Measurements from ENCODE around the gene NLGN1. TPM values are rescaled to one million over a fixed set of nuclear protein-coding genes. Genes with fewer than 3 reads are reported as not detected.
"Not testable (repeated sequence)": the region's sequence is repeated elsewhere in the genome, so short reads cannot be mapped to it uniquely, and the experiment has no call there.

The NLGN1 gene
- total RNA-seq, 1 donor from 2014 or later, result 50.2 TPM

DNA sequence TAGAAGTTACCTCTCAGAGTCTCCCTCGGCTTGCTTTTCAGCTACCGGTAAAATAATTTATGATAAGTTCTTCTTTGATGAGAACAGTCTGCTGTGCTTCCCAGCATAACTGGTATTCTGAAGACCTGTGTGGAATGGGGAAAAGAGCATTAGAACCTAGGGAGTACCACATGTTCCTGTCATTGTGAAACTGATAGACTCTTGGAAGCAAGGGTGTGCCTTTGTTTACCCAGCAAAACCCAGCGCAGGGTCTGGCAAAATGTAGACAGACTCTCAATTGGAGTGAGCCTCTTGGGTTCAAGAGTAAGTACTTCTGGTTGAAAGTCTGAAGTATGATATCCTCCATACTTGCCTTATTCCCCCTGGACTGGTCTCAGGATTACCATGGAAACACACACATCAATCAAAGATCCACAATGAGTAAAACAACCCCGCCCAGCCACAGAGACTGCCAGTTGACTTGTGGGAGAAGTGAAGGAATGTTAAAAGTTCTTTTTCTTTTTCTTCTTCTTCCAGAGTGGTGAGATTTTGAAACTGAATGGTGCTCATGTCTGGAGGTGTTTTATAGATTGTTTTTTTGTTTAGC is 809.2 kb downstream of the NLGN1 start:
- Mint-ChIP-seq H3K27ac (ENCODE audit: unreplicated experiment) (no peak overlapping the region), H3K4me1 (ENCODE audit: low read depth, unreplicated experiment) (peaks cover 1% of the 10 kb centered on the region), H3K27me3 (ENCODE audit: unreplicated experiment) (no peaks in the 10 kb centered on the region), H3K9me3 (ENCODE audit: unreplicated experiment) (no peaks in the 10 kb centered on the region), H3K4me3 (ENCODE audit: unreplicated experiment) (no peak overlapping the region), H3K36me3 (ENCODE audit: unreplicated experiment) (no peaks in the 10 kb centered on the region)
- no peak for DNase-seq
- TF ChIP-seq, protein P1, sequence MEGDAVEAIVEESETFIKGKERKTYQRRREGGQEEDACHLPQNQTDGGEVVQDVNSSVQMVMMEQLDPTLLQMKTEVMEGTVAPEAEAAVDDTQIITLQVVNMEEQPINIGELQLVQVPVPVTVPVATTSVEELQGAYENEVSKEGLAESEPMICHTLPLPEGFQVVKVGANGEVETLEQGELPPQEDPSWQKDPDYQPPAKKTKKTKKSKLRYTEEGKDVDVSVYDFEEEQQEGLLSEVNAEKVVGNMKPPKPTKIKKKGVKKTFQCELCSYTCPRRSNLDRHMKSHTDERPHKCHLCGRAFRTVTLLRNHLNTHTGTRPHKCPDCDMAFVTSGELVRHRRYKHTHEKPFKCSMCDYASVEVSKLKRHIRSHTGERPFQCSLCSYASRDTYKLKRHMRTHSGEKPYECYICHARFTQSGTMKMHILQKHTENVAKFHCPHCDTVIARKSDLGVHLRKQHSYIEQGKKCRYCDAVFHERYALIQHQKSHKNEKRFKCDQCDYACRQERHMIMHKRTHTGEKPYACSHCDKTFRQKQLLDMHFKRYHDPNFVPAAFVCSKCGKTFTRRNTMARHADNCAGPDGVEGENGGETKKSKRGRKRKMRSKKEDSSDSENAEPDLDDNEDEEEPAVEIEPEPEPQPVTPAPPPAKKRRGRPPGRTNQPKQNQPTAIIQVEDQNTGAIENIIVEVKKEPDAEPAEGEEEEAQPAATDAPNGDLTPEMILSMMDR (IDR thresholded peaks at IDR 0.05; ENCODE audit: partially characterized antibody, unreplicated experiment), result no peak

DNA sequence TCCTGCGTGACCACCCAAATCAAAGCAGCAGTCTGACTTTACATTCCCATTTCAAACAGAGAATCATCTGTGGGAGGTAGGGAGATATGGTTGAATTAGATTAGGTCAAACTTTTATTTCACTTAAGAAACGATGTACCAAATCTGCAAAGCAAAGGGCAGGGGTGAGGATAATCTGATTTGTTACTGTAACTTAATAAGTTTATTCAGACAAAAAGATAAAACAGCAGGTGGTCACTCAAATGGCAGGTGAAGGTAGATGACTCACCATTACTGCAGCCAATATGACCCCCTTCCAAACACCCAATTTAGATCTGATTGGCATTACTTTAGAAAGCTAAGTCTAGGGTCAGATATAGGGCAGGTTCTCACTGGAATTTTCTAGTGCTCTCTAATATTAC is 810.6 kb downstream of the NLGN1 start:
- Mint-ChIP-seq H3K9me3 (ENCODE audit: unreplicated experiment) (no peaks in the 10 kb centered on the region), H3K4me1 (ENCODE audit: low read depth, unreplicated experiment) (peaks cover 1% of the 10 kb centered on the region), H3K27ac (ENCODE audit: unreplicated experiment) (no peak overlapping the region), H3K27me3 (ENCODE audit: unreplicated experiment) (no peaks in the 10 kb centered on the region), H3K36me3 (ENCODE audit: unreplicated experiment) (no peaks in the 10 kb centered on the region), H3K4me3 (ENCODE audit: unreplicated experiment) (no peak overlapping the region)
- TF ChIP-seq, protein P1 (IDR thresholded peaks at IDR 0.05; ENCODE audit: partially characterized antibody, unreplicated experiment), result no peak
- no peak for DNase-seq

DNA sequence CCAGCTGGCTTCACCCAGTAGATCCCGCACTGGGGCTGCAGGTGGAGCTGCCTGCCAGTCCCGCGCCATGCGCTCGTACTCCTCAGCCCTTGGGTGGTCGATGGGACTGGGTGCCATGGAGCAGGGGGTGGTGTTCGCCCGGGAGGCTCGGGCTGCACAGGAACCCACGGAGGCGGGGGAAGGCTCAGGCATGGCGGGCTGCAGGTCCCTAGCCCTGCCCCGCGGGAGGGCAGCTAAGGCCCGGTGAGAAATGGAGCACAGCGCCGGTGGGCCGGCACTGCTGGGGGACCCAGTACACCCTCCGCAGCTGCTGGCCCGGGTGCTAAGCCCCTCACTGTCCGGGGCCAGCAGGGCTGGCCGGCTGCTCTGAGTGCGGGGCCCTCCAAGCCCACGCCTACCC is 814.4 kb downstream of the NLGN1 start:
- H3K27me3 Mint-ChIP-seq (ENCODE audit: unreplicated experiment); H3K4me3 Mint-ChIP-seq (ENCODE audit: unreplicated experiment); H3K36me3 Mint-ChIP-seq (ENCODE audit: unreplicated experiment); DNase-seq; H3K9me3 Mint-ChIP-seq (ENCODE audit: unreplicated experiment); H3K4me1 Mint-ChIP-seq (ENCODE audit: low read depth, unreplicated experiment); H3K27ac Mint-ChIP-seq (ENCODE audit: unreplicated experiment): not testable (repeated sequence)

DNA sequence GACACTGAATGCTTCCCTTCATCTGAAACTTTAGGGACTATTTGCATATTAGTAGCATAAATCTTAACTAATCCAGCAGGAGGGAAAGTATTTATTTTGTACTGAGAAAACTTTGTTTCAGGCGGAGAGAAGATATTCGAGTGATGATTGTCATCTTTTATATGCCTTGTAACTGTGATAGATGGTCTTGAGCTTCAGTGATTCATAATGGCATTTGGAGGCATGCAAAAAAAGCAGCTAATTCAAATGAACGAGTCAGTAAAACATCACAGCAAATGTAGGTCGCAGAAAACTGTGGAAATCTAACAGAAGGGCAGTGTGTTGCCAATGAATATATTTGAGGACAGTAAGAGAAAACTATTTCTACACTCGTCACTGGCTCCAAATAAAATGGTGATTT is 817.9 kb downstream of the NLGN1 start:
- DNase-seq, result no peak
- no peaks in the 10 kb centered on the region for H3K9me3 Mint-ChIP-seq (ENCODE audit: unreplicated experiment)
- H3K27me3 Mint-ChIP-seq (ENCODE audit: unreplicated experiment), result no peaks in the 10 kb centered on the region
- H3K27ac Mint-ChIP-seq (ENCODE audit: unreplicated experiment), result no peak overlapping the region
- TF ChIP-seq, protein P1 (IDR thresholded peaks at IDR 0.05; ENCODE audit: partially characterized antibody, unreplicated experiment), result no peak
- H3K4me1 Mint-ChIP-seq (ENCODE audit: low read depth, unreplicated experiment), result no peaks in the 10 kb centered on the region
- no peak overlapping the region for H3K4me3 Mint-ChIP-seq (ENCODE audit: unreplicated experiment)
- no peaks in the 10 kb centered on the region for H3K36me3 Mint-ChIP-seq (ENCODE audit: unreplicated experiment)

DNA sequence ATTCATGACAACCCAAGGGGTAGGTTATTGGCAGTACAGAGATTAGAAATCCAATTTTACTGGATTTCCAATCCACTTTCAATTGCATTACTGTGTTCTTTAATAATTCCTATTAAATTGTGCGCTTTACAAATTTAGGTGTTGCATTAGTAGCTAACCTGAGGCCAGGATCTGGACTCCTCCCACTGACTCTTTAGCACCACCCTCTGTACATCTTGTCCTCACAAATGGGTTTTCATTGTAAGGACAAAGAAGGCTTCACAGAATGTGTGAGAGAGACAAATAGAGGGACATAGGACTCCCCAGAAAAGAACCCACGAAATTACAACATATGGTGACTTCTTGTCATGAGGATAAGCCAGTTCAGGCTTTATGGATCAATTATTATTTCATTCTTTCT is 818.5 kb downstream of the NLGN1 start:
- no peak overlapping the region for H3K4me3 Mint-ChIP-seq (ENCODE audit: unreplicated experiment)
- no peaks in the 10 kb centered on the region for H3K36me3 Mint-ChIP-seq (ENCODE audit: unreplicated experiment)
- no peak for DNase-seq
- H3K4me1 Mint-ChIP-seq (ENCODE audit: low read depth, unreplicated experiment), result no peaks in the 10 kb centered on the region
- TF ChIP-seq, protein P1 (IDR thresholded peaks at IDR 0.05; ENCODE audit: partially characterized antibody, unreplicated experiment), result no peak
- H3K27me3 Mint-ChIP-seq (ENCODE audit: unreplicated experiment), result no peaks in the 10 kb centered on the region
- H3K9me3 Mint-ChIP-seq (ENCODE audit: unreplicated experiment), result no peaks in the 10 kb centered on the region
- no peak overlapping the region for H3K27ac Mint-ChIP-seq (ENCODE audit: unreplicated experiment)
